H1 (cell line): ENCODE data around the gene LMBR1. TPM values are rescaled to one million over a fixed set of nuclear protein-coding genes. Genes with fewer than 3 reads are reported as not detected.

Experiments
- CBX8 ChIP-seq: fragments of 300-800, 300-1000 bp; sonication (generic); IDR thresholded peaks from 2 replicates; pipeline ENCODE4 v1.7.1; 2016; ENCODE audit warnings: low read depth, low read length, borderline replicate concordance
- HDAC2 ChIP-seq, 2 experiments: fragments of 300-600 bp in 1 of 2; sonication (generic) in 1 of 2; IDR thresholded peaks; 2 replicates each; pipeline ENCODE4 v1.6.1; 2011 to 2012; ENCODE audit warnings: low read depth in 2 of 2, low read length in 2 of 2, mild to moderate bottlenecking in 2 of 2, moderate library complexity in 2 of 2, borderline replicate concordance in 1 of 2, inconsistent platforms in 1 of 2
- polyA plus RNA-seq, 7 experiments: library from polyadenylated mRNA; depleted of rRNA in 3 of 7; stranded (reverse) in 5 of 7; unstranded in 2 of 7; fragments of >200 nt in 5 of 7; fragments of 200-250 nt in 2 of 7; gene quantifications; 1 replicate in 5 of 7; 2 replicates in 1 of 7; 4 replicates in 1 of 7; pipeline versions ENCODE4 v1.2.1 to v1.2.3, GENCODE V29; 2011 to 2013; ENCODE audit warnings: missing spikeins in 2 of 7, mixed read lengths in 2 of 7
- total RNA-seq: library from RNA; stranded (reverse); fragmentation: NEBNext Ultra II Directional; extraction: Animal tissue kit (Norgen Biotek cat#: 25700); gene quantifications from 2 replicates; pipeline ENCODE4 v1.2.1, GENCODE V29; 2021
- TF ChIP-seq, protein P1 (sequence below): IDR thresholded peaks from 2 replicates; pipeline ENCODE4 v1.6.1; 2012; ENCODE audit warnings: low read length, inconsistent platforms

Gene LMBR1
- total and polyA plus RNA-seq, 2 of the 8 experiments (the other 6 are each of a cell fraction or from before 2014, with no cell fraction given) = 15.1 to 70.4 TPM

DNA sequence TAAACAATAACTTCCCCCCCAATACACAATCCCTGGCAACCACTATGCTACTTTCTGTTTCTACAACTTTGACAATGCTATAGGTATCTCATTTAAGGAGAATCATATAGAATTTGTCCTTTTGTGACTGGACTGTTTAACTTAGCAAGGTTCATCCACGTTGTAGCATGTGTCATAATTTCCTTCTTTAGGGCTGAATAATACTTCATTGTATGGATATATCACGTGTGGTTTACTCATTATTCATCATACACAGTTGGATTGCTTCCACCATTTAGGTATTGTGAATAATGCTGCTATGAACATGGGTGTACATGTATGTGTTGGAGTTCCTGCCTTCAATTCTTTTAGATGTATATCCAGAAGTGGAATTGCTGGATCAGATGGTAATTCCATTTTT, 111.0 kb downstream of the LMBR1 start (continued):
- TF ChIP-seq, protein P1, sequence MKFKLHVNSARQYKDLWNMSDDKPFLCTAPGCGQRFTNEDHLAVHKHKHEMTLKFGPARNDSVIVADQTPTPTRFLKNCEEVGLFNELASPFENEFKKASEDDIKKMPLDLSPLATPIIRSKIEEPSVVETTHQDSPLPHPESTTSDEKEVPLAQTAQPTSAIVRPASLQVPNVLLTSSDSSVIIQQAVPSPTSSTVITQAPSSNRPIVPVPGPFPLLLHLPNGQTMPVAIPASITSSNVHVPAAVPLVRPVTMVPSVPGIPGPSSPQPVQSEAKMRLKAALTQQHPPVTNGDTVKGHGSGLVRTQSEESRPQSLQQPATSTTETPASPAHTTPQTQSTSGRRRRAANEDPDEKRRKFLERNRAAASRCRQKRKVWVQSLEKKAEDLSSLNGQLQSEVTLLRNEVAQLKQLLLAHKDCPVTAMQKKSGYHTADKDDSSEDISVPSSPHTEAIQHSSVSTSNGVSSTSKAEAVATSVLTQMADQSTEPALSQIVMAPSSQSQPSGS = no peak
- TF ChIP-seq HDAC2 (IDR thresholded peaks at IDR 0.05; ENCODE audit: borderline replicate concordance in 1 of 2, low read depth in 2 of 2, low read length in 2 of 2) (no peak), CBX8 (no peak)
- TF ChIP-seq, all 59 proteins: peak for 0
